BLaER1 (cell line): ENCODE measurements around the gene POU2F2.
A peak's percentile ranks its signal among the peaks of the same experiment; 100 is the strongest.
"Not testable (repeated sequence)": the region's sequence is repeated elsewhere in the genome, so short reads cannot be mapped to it uniquely, and the experiment has no call there.

Source experiments
- H3K27ac ChIP-seq: shearing (Covaris generic); formaldehyde crosslinking; 2 replicates; pipeline ENCODE4 v1.8.1; 2022
- H3K27me3 ChIP-seq: shearing (Covaris generic); formaldehyde crosslinking; 2 replicates; pipeline ENCODE4 v1.8.1; 2022
- H3K36me3 ChIP-seq: shearing (Covaris generic); formaldehyde crosslinking; 2 replicates; pipeline ENCODE4 v1.8.1; 2022
- H3K4me1 ChIP-seq: shearing (Covaris generic); formaldehyde crosslinking; 2 replicates; pipeline ENCODE4 v1.8.1; 2022
- H3K4me2 ChIP-seq: shearing (Covaris generic); formaldehyde crosslinking; 2 replicates; pipeline ENCODE4 v1.8.1; 2022
- H3K4me3 ChIP-seq: shearing (Covaris generic); formaldehyde crosslinking; 2 replicates; pipeline ENCODE4 v1.8.1; 2022
- H3K9ac ChIP-seq: shearing (Covaris generic); formaldehyde crosslinking; 2 replicates; pipeline ENCODE4 v1.8.1; 2022
- H3K9me3 ChIP-seq: shearing (Covaris generic); formaldehyde crosslinking; 2 replicates; pipeline ENCODE4 v1.8.1; 2022
- H4K20me1 ChIP-seq: shearing (Covaris generic); formaldehyde crosslinking; 2 replicates; pipeline ENCODE4 v1.8.1; 2022
- Cebpa-rat ChIP-seq: shearing (Covaris generic); IDR thresholded peaks from 2 replicates; pipeline ENCODE4 v1.8.1; 2022

POU2F2 gene

GRCh38 chr19:42054205-42054604 lies 78.0 kb downstream of the POU2F2 start:
- no peak overlapping the region for H3K4me3 ChIP-seq
- H3K4me2 ChIP-seq, result peak overlapping the region; percentile 76
- H3K27ac ChIP-seq, result no peak overlapping the region
- H3K9ac ChIP-seq, result no peak overlapping the region
- peaks cover 47% of the 10 kb centered on the region for H3K4me1 ChIP-seq
- H3K9me3 ChIP-seq, result no peaks in the 10 kb centered on the region
- H3K27me3 ChIP-seq, result no peaks in the 10 kb centered on the region
- peaks cover 90% of the 10 kb centered on the region for H3K36me3 ChIP-seq
- TF ChIP-seq Cebpa-rat, result no peak
- H4K20me1 ChIP-seq, result peaks cover 20% of the 10 kb centered on the region; the same call in 1 of the 2 replicates

GRCh38 chr19:42053037-42053935 lies 79.0 kb downstream of the POU2F2 start:
- no peak for TF ChIP-seq Cebpa-rat
- Histone ChIP-seq H3K9me3 (no peaks in the 10 kb centered on the region), H3K36me3 (peaks cover 87% of the 10 kb centered on the region), H3K4me2 (peak overlapping the region; percentile 76), H3K4me1 (peaks cover 54% of the 10 kb centered on the region), H3K9ac (peak overlapping the region; percentile 59), H3K27ac (peak overlapping the region; percentile 74), H3K4me3 (no peak overlapping the region), H4K20me1 (peaks cover 19% of the 10 kb centered on the region; the same call in 1 of the 2 replicates), H3K27me3 (no peaks in the 10 kb centered on the region)

- TF ChIP-seq Cebpa-rat, result no peak
- Histone ChIP-seq H3K4me3 (no peak overlapping the region), H3K4me2 (peak overlapping the region; percentile 76)
These were observed 79.9 kb downstream of the POU2F2 start for GRCh38 chr19:42052241-42052863.

GRCh38 chr19:42051166-42052115 lies 80.8 kb downstream of the POU2F2 start:
- Histone ChIP-seq H3K27ac (peak overlapping the region; percentile 74; the same call in 1 of the 2 replicates), H3K4me2 (peak overlapping the region; percentile 76), H3K9me3 (no peaks in the 10 kb centered on the region), H3K9ac (no peak overlapping the region), H3K4me3 (no peak overlapping the region), H3K27me3 (no peaks in the 10 kb centered on the region), H3K36me3 (peaks cover 81% of the 10 kb centered on the region), H4K20me1 (peaks cover 19% of the 10 kb centered on the region; the same call in 1 of the 2 replicates), H3K4me1 (peaks cover 54% of the 10 kb centered on the region)
- no peak for TF ChIP-seq Cebpa-rat

More at GRCh38 chr19:42052241-42052863, 79.9 kb downstream of the POU2F2 start:
- Histone ChIP-seq H3K9me3 (no peaks in the 10 kb centered on the region), H3K36me3 (peaks cover 81% of the 10 kb centered on the region), H3K4me1 (peaks cover 54% of the 10 kb centered on the region), H3K27ac (peak overlapping the region; percentile 74), H3K27me3 (no peaks in the 10 kb centered on the region), H3K9ac (peak overlapping the region; percentile 59), H4K20me1 (peaks cover 19% of the 10 kb centered on the region; the same call in 1 of the 2 replicates)

GRCh38 chr19:42048992-42049391 lies 83.3 kb downstream of the POU2F2 start:
- Histone ChIP-seq H3K4me1 (peaks cover 49% of the 10 kb centered on the region), H3K9me3 (no peaks in the 10 kb centered on the region), H3K27me3 (no peaks in the 10 kb centered on the region), H3K36me3 (peaks cover 81% of the 10 kb centered on the region), H3K9ac (no peak overlapping the region), H4K20me1 (peaks cover 19% of the 10 kb centered on the region; the same call in 1 of the 2 replicates), H3K4me2 (peak overlapping the region; percentile 63), H3K4me3 (peak overlapping the region; percentile 23; the same call in 1 of the 2 replicates), H3K27ac (no peak overlapping the region)
- TF ChIP-seq Cebpa-rat, result no peak

GRCh38 chr19:42045575-42045974 lies 86.7 kb downstream of the POU2F2 start:
- H3K4me2 ChIP-seq, result no peak overlapping the region
- H3K9ac ChIP-seq, result no peak overlapping the region
- 0 out of 2 replicates have a peak, but pooled peaks cover 4% of the 10 kb centered on the region for H4K20me1 ChIP-seq
- H3K36me3 ChIP-seq, result peaks cover 86% of the 10 kb centered on the region
- H3K4me1 ChIP-seq, result peaks cover 18% of the 10 kb centered on the region
- TF ChIP-seq Cebpa-rat, result no peak
- H3K9me3 ChIP-seq, result no peaks in the 10 kb centered on the region
- H3K27me3 ChIP-seq, result no peaks in the 10 kb centered on the region
- no peak overlapping the region for H3K27ac ChIP-seq
- no peak overlapping the region for H3K4me3 ChIP-seq

GRCh38 chr19:42042455-42043170 lies 89.6 kb downstream of the POU2F2 start:
- peaks cover 4% of the 10 kb centered on the region; the same call in 1 of the 2 replicates for H4K20me1 ChIP-seq
- H3K4me1 ChIP-seq, result no peaks in the 10 kb centered on the region
- H3K9me3 ChIP-seq, result no peaks in the 10 kb centered on the region
- no peak overlapping the region for H3K9ac ChIP-seq
- H3K27ac ChIP-seq, result no peak overlapping the region
- no peak for TF ChIP-seq Cebpa-rat
- no peak overlapping the region for H3K4me2 ChIP-seq
- H3K27me3 ChIP-seq, result no peaks in the 10 kb centered on the region
- peaks cover 100% of the 10 kb centered on the region for H3K36me3 ChIP-seq
- H3K4me3 ChIP-seq, result no peak overlapping the region

GRCh38 chr19:42040491-42040890 lies 91.8 kb downstream of the POU2F2 start:
- H4K20me1 ChIP-seq, H3K4me3 ChIP-seq, H3K9ac ChIP-seq, H3K4me2 ChIP-seq, H3K9me3 ChIP-seq, H3K4me1 ChIP-seq, H3K27ac ChIP-seq, H3K27me3 ChIP-seq: not testable (repeated sequence)
- peaks cover 96% of the 10 kb centered on the region for H3K36me3 ChIP-seq
